Stomach smooth muscle (tissue), 2 donors: ENCODE measurements around the gene AQP12A.

ENCODE experiments used
- H3K27ac ChIP-seq: one replicate; pipeline ENCODE4 v1.7.0; 2013; ENCODE audit warnings: mild to moderate bottlenecking, low read length, inconsistent platforms
- H3K27me3 ChIP-seq, 2 donors: one replicate each; pipeline ENCODE4 v1.7.0; 2013; ENCODE audit warnings: low read length in 2 of 2; ENCODE audit not compliant: insufficient read depth in 2 of 2, control insufficient read depth in 1 of 2
- H3K36me3 ChIP-seq, 2 donors: one replicate each; pipeline ENCODE4 v1.7.0; 2013; ENCODE audit warnings: low read length in 2 of 2; ENCODE audit not compliant: control insufficient read depth in 2 of 2, insufficient read depth in 2 of 2
- H3K4me1 ChIP-seq: one replicate; pipeline ENCODE4 v1.7.0; 2013; ENCODE audit warnings: low read length; ENCODE audit not compliant: control insufficient read depth, insufficient read depth
- H3K4me3 ChIP-seq, 2 donors: one replicate each; pipeline ENCODE4 v1.7.0; 2013; ENCODE audit warnings: low read length in 2 of 2
- H3K9ac ChIP-seq, 2 donors: one replicate each; pipeline ENCODE4 v1.7.0; 2013; ENCODE audit warnings: low read length in 2 of 2, mild to moderate bottlenecking in 1 of 2
- H3K9me3 ChIP-seq, 2 donors: one replicate each; pipeline ENCODE4 v1.7.0; 2013; ENCODE audit warnings: low read length in 2 of 2; ENCODE audit not compliant: control insufficient read depth in 2 of 2
- donor health status: healthy.
- donor health status: Pancreatic carcinoma.

The AQP12A gene

DNA sequence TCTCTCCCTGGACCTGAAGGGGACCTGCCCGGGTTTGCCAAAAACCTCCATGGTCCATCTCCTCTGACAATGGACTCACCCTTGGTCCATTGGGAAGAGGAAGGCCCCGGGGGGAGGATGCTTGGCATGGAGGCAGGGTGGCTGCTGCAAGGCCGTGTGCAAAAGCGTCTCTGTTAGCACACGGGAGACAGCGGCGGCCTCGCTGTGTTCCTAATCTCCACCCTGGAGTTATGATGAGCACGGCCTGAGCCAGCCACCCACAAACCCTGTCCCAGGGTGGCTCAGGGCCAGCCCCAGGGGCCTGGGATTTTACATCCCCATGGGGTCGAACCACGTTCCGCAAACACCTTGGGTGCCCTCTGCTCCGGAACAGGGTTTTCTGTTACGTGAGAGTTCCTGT is 35.8 kb downstream of the AQP12A start:
- Histone ChIP-seq H3K9me3 (no peaks in the 10 kb centered on the region), H3K36me3 (no peaks in the 10 kb centered on the region), H3K27ac (no peak overlapping the region), H3K27me3 (peaks cover 9 to 14% of the 10 kb centered on the region in 2 donors), H3K9ac (no peak overlapping the region), H3K4me3 (no peak overlapping the region), H3K4me1 (peaks cover 3% of the 10 kb centered on the region)

DNA sequence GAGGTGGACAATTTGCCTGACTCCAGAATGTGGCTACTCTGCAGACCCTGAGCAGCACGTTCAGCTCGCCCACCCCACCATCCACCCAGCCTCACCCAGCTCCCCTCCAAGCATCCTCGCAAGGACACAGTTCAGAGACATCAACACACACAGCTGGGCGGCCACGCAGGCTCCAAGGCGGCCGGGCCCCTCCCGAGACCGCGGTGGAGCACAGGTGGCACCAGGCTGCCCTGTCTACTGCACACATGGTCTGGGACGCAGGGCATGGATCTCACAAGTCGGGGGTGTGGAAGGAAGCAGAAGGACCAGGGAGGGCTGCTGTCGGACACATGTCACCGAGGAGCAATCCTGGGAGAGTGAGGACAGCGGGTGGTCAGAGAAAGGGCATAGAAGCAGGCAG is 36.2 kb downstream of the AQP12A start:
- no peaks in the 10 kb centered on the region for H3K36me3 ChIP-seq
- no peak overlapping the region for H3K9ac ChIP-seq
- H3K4me3 ChIP-seq, result no peak overlapping the region
- H3K4me1 ChIP-seq, result peaks cover 3% of the 10 kb centered on the region
- peaks cover 9 to 14% of the 10 kb centered on the region in 2 donors for H3K27me3 ChIP-seq
- no peaks in the 10 kb centered on the region for H3K9me3 ChIP-seq
- H3K27ac ChIP-seq, result no peak overlapping the region

DNA sequence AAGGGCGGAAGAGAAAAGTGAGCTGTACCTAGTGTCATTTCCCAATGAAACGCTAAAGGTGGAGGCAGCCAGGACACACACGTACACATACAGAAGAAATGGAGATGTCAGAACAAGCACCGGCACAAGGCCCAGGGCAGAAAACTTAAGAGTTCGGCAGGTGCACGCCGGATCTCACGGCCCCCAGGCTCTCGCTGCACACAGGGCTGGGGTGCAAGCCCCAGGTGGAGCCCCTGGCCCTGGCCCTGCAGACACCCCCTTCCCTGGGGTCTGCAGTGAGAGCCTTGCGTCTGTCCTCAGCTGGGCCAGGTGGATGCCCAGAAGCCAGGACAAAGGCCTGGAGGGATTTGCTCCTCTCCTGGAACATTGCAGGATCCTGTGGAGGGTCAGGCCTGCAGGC is 36.7 kb downstream of the AQP12A start:
- H3K36me3 ChIP-seq, result no peaks in the 10 kb centered on the region
- H3K9me3 ChIP-seq, result no peaks in the 10 kb centered on the region

DNA sequence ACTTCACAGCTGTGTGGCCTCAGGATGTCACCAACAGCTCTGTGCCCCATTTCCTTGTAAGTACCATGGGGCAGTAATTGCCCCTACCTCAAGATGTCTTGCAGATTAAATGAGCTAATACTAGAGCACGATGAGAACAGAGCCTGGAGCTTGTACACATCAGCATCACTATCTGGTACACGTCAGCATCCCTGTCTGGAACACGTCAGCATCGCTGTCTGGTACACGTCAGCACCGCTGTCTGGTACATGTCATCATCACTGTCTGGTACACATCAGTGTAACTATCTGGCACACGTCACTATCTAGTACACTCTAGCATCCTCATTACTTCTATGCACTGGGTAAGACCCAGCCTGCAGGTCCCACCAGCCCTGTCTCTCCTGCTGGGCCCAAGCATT is 37.2 kb downstream of the AQP12A start:
- peaks cover 9 to 14% of the 10 kb centered on the region in 2 donors for H3K27me3 ChIP-seq
- H3K4me3 ChIP-seq, result no peak overlapping the region
- H3K4me1 ChIP-seq, result peaks cover 3% of the 10 kb centered on the region
- H3K9ac ChIP-seq, result no peak overlapping the region
- H3K36me3 ChIP-seq, result no peaks in the 10 kb centered on the region
- no peak overlapping the region for H3K27ac ChIP-seq
- no peaks in the 10 kb centered on the region for H3K9me3 ChIP-seq

More for the DNA sequence above, 36.7 kb downstream of the AQP12A start:
- no peak overlapping the region for H3K4me3 ChIP-seq
- H3K27ac ChIP-seq, result no peak overlapping the region
- H3K27me3 ChIP-seq, result peaks cover 9 to 14% of the 10 kb centered on the region in 2 donors
- H3K9ac ChIP-seq, result no peak overlapping the region
- peaks cover 3% of the 10 kb centered on the region for H3K4me1 ChIP-seq

DNA sequence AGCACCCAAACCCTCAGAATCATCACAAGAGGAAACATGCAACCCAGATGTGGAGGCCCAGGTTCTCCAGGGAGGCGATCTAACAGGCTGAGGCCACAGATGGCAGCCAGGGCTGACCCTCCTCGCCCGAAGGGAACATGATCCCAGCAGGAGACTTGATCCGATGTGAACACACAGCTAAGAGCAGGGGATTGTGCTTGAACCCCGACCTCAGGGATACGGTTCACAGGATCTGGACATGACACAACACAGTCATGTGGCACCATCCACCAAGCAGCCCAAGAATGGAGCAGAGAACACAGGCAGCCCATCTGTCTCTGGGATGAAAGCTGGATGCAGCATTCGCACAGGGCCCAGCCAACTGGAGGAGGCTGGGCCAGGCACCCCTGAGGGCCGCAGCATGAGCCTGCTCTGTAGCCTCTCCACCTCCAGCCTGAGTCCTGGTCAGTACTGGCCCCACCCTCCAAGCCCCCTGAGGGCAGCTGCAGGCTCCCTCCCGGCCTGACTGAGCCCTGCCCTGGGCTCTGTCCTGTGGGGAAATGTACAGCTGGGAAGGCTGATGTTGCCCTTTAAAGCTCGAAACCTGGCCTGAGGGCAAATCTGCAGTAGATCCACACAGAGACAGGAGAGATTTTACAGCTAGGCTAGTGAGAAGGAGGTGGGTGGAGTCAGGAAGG is 39.0 kb downstream of the AQP12A start:
- no peak overlapping the region for H3K9ac ChIP-seq

DNA sequence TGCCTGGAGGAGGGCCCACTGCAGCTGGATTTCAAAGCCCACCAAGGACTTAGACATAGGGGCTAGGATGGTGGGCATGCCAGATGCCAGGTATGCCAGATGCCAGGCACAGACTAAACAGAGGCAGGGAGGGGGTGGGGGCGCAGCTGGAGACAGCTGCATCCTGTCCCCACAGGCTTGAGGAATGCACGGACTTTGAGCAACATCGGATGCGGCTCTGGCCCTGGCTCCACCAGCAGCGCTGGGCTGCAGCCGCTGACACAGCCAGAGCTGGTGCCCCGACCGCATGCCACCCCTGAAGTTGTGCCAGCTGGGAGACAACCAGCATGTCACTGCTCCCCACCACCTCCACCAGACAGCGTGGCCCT is 39.5 kb downstream of the AQP12A start:
- H3K4me1 ChIP-seq, result peaks cover 3% of the 10 kb centered on the region
- H3K27me3 ChIP-seq, result peaks cover 9 to 14% of the 10 kb centered on the region in 2 donors

More for the DNA sequence above, 39.0 kb downstream of the AQP12A start:
- peaks cover 9 to 14% of the 10 kb centered on the region in 2 donors for H3K27me3 ChIP-seq
- no peak overlapping the region for H3K27ac ChIP-seq
- no peaks in the 10 kb centered on the region for H3K9me3 ChIP-seq
- no peaks in the 10 kb centered on the region for H3K36me3 ChIP-seq
- peaks cover 3% of the 10 kb centered on the region for H3K4me1 ChIP-seq
- no peak overlapping the region for H3K4me3 ChIP-seq

DNA sequence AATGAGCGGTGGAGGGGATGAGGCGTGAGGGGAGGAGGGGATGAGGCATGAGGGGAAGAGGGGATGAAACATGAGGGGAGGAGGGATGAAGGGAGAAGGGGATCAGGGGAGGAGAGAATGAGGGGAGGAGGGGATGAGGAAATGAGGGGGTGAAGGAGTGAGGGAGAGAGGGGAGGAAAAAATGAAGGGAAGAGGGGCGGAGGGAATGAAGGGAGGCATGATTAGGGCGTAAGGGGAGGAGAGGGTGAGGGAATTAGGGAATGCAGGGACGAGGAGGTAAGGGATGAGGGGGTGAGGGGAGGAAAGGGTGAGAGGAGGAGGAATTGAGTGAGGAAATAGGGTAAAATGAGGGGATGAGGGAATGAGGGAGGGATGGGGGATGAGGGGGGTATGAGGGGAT is 40.5 kb downstream of the AQP12A start:
- Histone ChIP-seq H3K4me3 (no peak overlapping the region), H3K36me3 (no peaks in the 10 kb centered on the region), H3K27me3 (peaks cover 9 to 14% of the 10 kb centered on the region in 2 donors), H3K9ac (no peak overlapping the region), H3K4me1 (peaks cover 3% of the 10 kb centered on the region), H3K9me3 (no peaks in the 10 kb centered on the region), H3K27ac (no peak overlapping the region)

More for the DNA sequence above, 39.5 kb downstream of the AQP12A start:
- no peaks in the 10 kb centered on the region for H3K36me3 ChIP-seq
- H3K9ac ChIP-seq, result no peak overlapping the region
- no peak overlapping the region for H3K27ac ChIP-seq
- H3K9me3 ChIP-seq, result no peaks in the 10 kb centered on the region
- H3K4me3 ChIP-seq, result no peak overlapping the region

DNA sequence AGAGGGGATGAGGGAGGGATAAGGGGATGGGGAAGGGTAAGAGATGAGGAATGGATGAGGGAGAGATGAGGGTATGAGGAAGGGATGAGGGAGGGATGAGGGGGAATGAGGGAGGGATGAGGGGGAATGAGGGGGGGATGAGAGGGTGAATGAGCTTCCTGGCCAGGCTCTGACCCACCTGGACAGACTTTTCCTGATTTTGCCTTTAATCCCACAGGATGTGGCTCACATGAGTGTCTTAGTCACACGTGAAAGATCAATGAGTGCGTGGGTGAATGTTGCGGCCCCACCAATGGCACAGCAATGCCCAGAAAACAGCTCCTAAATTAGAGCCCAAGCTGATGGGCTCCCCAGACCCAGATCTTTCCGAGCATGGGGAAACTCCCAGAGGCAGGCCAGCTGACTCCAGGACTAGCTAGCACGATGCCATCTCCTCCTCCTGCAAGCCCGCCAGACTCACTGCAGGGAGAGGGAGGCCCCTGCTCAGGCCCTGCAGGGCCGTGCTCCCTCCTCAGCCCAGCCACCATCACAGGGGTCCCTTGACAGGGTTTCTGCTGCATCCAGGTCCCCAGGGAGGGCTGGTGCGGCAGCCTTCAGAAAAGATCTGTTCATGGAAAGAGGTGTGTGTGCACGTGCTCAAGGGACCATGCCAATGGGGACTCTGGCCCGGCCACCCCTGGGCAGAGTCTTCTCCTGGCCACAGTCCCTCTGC is 41.4 kb downstream of the AQP12A start:
- H3K9me3 ChIP-seq, result no peaks in the 10 kb centered on the region
- no peak overlapping the region for H3K27ac ChIP-seq
- H3K4me3 ChIP-seq, result no peak overlapping the region
- H3K27me3 ChIP-seq, result peaks cover 9 to 14% of the 10 kb centered on the region in 2 donors
- H3K9ac ChIP-seq, result no peak overlapping the region
- H3K4me1 ChIP-seq, result peaks cover 3% of the 10 kb centered on the region
- no peaks in the 10 kb centered on the region for H3K36me3 ChIP-seq

DNA sequence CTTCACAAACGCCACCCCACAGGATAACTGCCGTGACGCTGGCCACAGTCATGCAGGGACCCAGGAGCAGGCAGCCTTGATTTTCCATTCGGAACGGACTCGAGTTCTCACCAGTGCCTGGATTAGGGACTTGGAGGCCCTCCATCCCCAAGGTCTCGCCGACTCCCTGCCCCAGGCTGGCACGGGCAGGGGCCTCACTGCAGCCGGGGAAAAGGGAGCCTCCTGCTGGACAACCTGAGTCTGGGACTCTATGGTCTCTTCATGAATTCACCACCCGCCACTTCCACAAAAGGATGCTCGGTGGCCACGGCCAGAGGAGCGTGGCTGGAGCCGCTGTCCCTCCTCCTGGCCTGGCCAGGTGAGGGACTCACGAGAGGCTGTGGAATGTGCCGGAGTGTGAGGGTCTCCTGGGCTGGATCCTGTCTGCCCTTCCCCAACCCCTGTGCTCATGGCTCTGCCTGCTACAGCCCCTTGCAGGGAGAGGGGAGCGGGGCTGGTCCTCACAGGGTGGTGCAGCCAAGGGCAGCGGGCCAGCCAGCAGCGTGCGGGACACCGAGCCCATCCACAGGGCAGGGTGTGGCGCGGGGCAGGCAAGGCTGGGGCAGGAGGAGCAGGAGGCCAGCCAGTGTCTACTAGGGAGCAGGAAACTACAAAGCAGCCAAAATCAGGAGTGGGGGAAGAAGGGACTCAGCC is 42.3 kb downstream of the AQP12A start:
- Histone ChIP-seq H3K4me3 (no peak overlapping the region), H3K27me3 (peaks cover 9 to 13% of the 10 kb centered on the region in 2 donors), H3K36me3 (no peaks in the 10 kb centered on the region), H3K27ac (no peak overlapping the region), H3K9me3 (no peaks in the 10 kb centered on the region), H3K4me1 (peaks cover 3% of the 10 kb centered on the region), H3K9ac (no peak overlapping the region)

DNA sequence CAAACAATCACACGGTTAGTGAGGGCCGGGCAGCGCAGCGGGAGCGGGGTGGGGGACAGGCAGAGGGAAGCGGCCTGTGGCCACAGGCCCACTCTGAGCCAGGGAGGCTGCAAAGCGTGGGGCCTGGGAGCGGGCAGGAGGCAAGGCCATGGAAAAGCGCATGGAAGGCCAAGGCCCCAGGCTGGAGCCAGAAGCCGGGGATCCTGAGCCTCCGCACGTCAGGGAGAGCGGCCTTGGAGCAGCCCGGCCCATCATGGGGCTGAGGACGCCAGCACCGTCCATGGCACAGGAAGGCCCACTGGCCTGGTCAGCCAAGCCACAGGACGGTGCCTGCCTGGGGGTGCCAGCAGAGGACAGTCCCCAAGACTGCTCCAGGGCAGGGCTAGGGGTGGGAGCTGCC is 43.1 kb downstream of the AQP12A start:
- peaks cover 9 to 10% of the 10 kb centered on the region in 2 donors for H3K27me3 ChIP-seq
- H3K27ac ChIP-seq, result no peak overlapping the region
- H3K9me3 ChIP-seq, result no peaks in the 10 kb centered on the region
- no peak overlapping the region for H3K4me3 ChIP-seq
- H3K36me3 ChIP-seq, result no peaks in the 10 kb centered on the region
- no peak overlapping the region for H3K9ac ChIP-seq
- peaks cover 3% of the 10 kb centered on the region for H3K4me1 ChIP-seq
